IPS-20b (cell line): Measurements from ENCODE around the gene NFASC.
A peak's percentile ranks its signal among the peaks of the same experiment; 100 is the strongest.

ENCODE experiments used
- H3K27ac ChIP-seq: one replicate; pipeline ENCODE4 v1.5.1; 2013; ENCODE audit warnings: low read length
- H3K27me3 ChIP-seq: 2 replicates; pipeline ENCODE4 v1.6.1; 2013; ENCODE audit warnings: mild to moderate bottlenecking, low read length, inconsistent platforms; ENCODE audit not compliant: insufficient read depth
- H3K36me3 ChIP-seq: 2 replicates; pipeline ENCODE4 v1.6.1; 2013; ENCODE audit warnings: low read depth, mild to moderate bottlenecking, inconsistent platforms, low read length, moderate library complexity; ENCODE audit not compliant: insufficient read depth
- H3K4me1 ChIP-seq: 2 replicates; pipeline ENCODE4 v1.6.1; 2013; ENCODE audit warnings: mild to moderate bottlenecking, control low read depth, inconsistent platforms, low read length, moderate library complexity; ENCODE audit not compliant: insufficient read depth
- H3K4me3 ChIP-seq: 2 replicates; pipeline ENCODE4 v1.5.1; 2013; ENCODE audit warnings: mild to moderate bottlenecking, low read length, inconsistent platforms
- H3K9ac ChIP-seq: 2 replicates; pipeline ENCODE4 v1.6.1; 2013; ENCODE audit warnings: low read depth, mild to moderate bottlenecking, inconsistent platforms, low read length, moderate library complexity
- H3K9me3 ChIP-seq: 2 replicates; pipeline ENCODE4 v1.6.1; 2013; ENCODE audit warnings: mild to moderate bottlenecking, low read depth, low read length, inconsistent platforms; ENCODE audit not compliant: insufficient read depth

NFASC gene

GRCh38 chr1:204870160-204870912 is at the start of gene NFASC:
Gene NFASC (plus strand): TSS chr1:204870862. CDS start chr1:204944316, 73,454 bp downstream.
- H3K36me3 ChIP-seq = no peaks in the 10 kb centered on the region
- no peak within 1 kb of the TSS for H3K9ac ChIP-seq
- no peaks in the 10 kb centered on the region for H3K9me3 ChIP-seq
- peaks cover 4% of the 10 kb centered on the region; the same call in 1 of the 2 replicates for H3K4me1 ChIP-seq
- H3K27ac ChIP-seq = no peak within 1 kb of the TSS
- H3K4me3 ChIP-seq = no peak within 1 kb of the TSS
- H3K27me3 ChIP-seq = no peaks in the 10 kb centered on the region

- no peak overlapping the region for H3K4me3 ChIP-seq
- H3K27ac ChIP-seq = no peak overlapping the region
- no peaks in the 10 kb centered on the region for H3K9me3 ChIP-seq
- H3K4me1 ChIP-seq = no peaks in the 10 kb centered on the region
- no peaks in the 10 kb centered on the region for H3K36me3 ChIP-seq
- H3K27me3 ChIP-seq = peaks cover 6% of the 10 kb centered on the region
- H3K9ac ChIP-seq = no peak overlapping the region
These were observed 49.2 kb upstream of the NFASC start for GRCh38 chr1:204821476-204821875.

GRCh38 chr1:204821924-204822323 is 48.7 kb upstream of the NFASC start:
- Histone ChIP-seq H3K27me3 (peaks cover 11% of the 10 kb centered on the region), H3K9ac (no peak overlapping the region), H3K27ac (no peak overlapping the region), H3K9me3 (no peaks in the 10 kb centered on the region), H3K36me3 (no peaks in the 10 kb centered on the region), H3K4me3 (no peak overlapping the region), H3K4me1 (no peaks in the 10 kb centered on the region)

GRCh38 chr1:204826970-204827369 is 43.7 kb upstream of the NFASC start:
- H3K4me1 ChIP-seq = peaks cover 9% of the 10 kb centered on the region
- H3K27me3 ChIP-seq = peaks cover 46% of the 10 kb centered on the region
- H3K27ac ChIP-seq = no peak overlapping the region
- no peak overlapping the region for H3K9ac ChIP-seq
- no peaks in the 10 kb centered on the region for H3K36me3 ChIP-seq
- H3K9me3 ChIP-seq = no peaks in the 10 kb centered on the region
- no peak overlapping the region for H3K4me3 ChIP-seq

- H3K4me3 ChIP-seq = peak overlapping the region; percentile 77
- H3K9me3 ChIP-seq = no peaks in the 10 kb centered on the region
- peak overlapping the region; percentile 8; the same call in 1 of the 2 replicates for H3K9ac ChIP-seq
- peaks cover 48% of the 10 kb centered on the region for H3K27me3 ChIP-seq
- no peaks in the 10 kb centered on the region for H3K36me3 ChIP-seq
- H3K27ac ChIP-seq = no peak overlapping the region
- peaks cover 9% of the 10 kb centered on the region for H3K4me1 ChIP-seq
These were observed 42.3 kb upstream of the NFASC start for GRCh38 chr1:204828352-204828850.

- Histone ChIP-seq H3K27me3 (peaks cover 48% of the 10 kb centered on the region), H3K27ac (no peak overlapping the region), H3K4me1 (peaks cover 14% of the 10 kb centered on the region), H3K4me3 (peak overlapping the region; percentile 77), H3K9me3 (no peaks in the 10 kb centered on the region), H3K36me3 (no peaks in the 10 kb centered on the region), H3K9ac (no peak overlapping the region)
These were observed 41.4 kb upstream of the NFASC start for GRCh38 chr1:204829133-204829825.

GRCh38 chr1:204830747-204831146 is 39.9 kb upstream of the NFASC start:
- H3K4me3 ChIP-seq = no peak overlapping the region
- no peaks in the 10 kb centered on the region for H3K9me3 ChIP-seq
- H3K27me3 ChIP-seq = peaks cover 43% of the 10 kb centered on the region
- peaks cover 21% of the 10 kb centered on the region for H3K4me1 ChIP-seq
- H3K9ac ChIP-seq = no peak overlapping the region
- no peaks in the 10 kb centered on the region for H3K36me3 ChIP-seq
- no peak overlapping the region for H3K27ac ChIP-seq

GRCh38 chr1:204831186-204831585 is 39.5 kb upstream of the NFASC start:
- Histone ChIP-seq H3K4me1 (peaks cover 21% of the 10 kb centered on the region), H3K27ac (no peak overlapping the region), H3K36me3 (no peaks in the 10 kb centered on the region), H3K9ac (no peak overlapping the region), H3K4me3 (no peak overlapping the region), H3K27me3 (peaks cover 43% of the 10 kb centered on the region), H3K9me3 (no peaks in the 10 kb centered on the region)

- peaks cover 17% of the 10 kb centered on the region for H3K27me3 ChIP-seq
- no peaks in the 10 kb centered on the region for H3K36me3 ChIP-seq
- H3K27ac ChIP-seq = no peak overlapping the region
- H3K4me1 ChIP-seq = peaks cover 15% of the 10 kb centered on the region
- no peak overlapping the region for H3K9ac ChIP-seq
- peak overlapping the region; percentile 14; the same call in 1 of the 2 replicates for H3K4me3 ChIP-seq
- H3K9me3 ChIP-seq = no peaks in the 10 kb centered on the region
These were observed 36.3 kb upstream of the NFASC start for GRCh38 chr1:204834336-204834735.

- Histone ChIP-seq H3K9ac (no peak overlapping the region), H3K9me3 (no peaks in the 10 kb centered on the region), H3K27ac (no peak overlapping the region), H3K36me3 (no peaks in the 10 kb centered on the region), H3K4me3 (peak overlapping the region; percentile 14; the same call in 1 of the 2 replicates), H3K27me3 (peaks cover 13% of the 10 kb centered on the region), H3K4me1 (peaks cover 15% of the 10 kb centered on the region; the same call in 1 of the 2 replicates)
These were observed 35.9 kb upstream of the NFASC start for GRCh38 chr1:204834752-204835151.

GRCh38 chr1:204835737-204836136 is 34.9 kb upstream of the NFASC start:
- Histone ChIP-seq H3K27me3 (peaks cover 6% of the 10 kb centered on the region; the same call in 1 of the 2 replicates), H3K9me3 (no peaks in the 10 kb centered on the region), H3K36me3 (no peaks in the 10 kb centered on the region), H3K4me1 (peaks cover 15% of the 10 kb centered on the region; the same call in 1 of the 2 replicates), H3K27ac (no peak overlapping the region), H3K9ac (no peak overlapping the region), H3K4me3 (no peak overlapping the region)
